ENCODE measurements around the gene CPEB1. TPM values are rescaled to one million over a fixed set of nuclear protein-coding genes. Genes with fewer than 3 reads are reported as not detected.
A peak's percentile ranks its signal among the peaks of the same experiment; 100 is the strongest.

CPEB1 gene
- total RNA-seq, 1 experiment from 2014 or later = 16.7 TPM

DNA sequence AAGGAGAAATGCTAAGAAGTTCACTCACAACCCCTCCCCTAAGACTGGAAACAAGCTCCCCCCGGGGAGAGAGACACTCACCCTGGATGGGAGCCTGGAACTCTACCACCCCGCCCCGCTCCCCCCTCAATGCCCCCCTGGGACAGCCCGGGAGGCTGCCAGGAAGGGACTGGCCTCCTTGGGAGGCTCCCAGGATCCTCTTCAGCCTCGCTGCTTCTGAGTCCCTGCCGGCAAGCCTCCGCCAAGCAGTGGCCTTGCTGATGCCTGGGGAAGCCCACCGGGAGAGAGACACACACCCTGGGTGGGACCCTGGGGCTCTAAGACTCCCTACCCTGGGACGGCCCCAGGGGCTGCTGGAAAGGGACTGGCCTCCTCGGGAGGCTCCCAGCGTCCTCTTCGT is 33.4 kb downstream of the CPEB1 start:
- in situ Hi-C loops (cut with HindIII; ENCODE audit: low pct_unique_long_range_greater_than_20kb, low sequenced_read_pairs) = no loop called here

DNA sequence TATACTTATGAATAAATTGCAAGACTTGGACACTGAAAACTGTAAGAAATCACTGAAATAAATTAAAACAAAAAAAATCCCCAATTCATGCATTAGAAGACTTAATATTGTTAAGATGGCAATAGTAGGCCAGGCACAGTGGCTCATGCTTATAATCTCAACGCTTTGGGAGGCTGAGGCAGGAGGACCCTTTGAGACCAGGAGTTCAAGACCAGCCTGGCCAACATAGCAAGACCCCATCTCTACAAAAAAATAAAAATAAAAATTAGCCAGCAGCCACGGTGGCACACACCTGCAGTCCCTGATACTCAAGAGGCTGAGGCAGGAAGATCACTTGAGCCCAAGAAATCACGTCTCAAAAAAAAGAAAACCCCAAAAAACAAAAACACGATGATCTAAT is 35.8 kb downstream of the CPEB1 start:
- in situ Hi-C loops (cut with HindIII; ENCODE audit: low pct_unique_long_range_greater_than_20kb, low sequenced_read_pairs) = no loop called here
- DNase-seq (ENCODE audit: low read depth) = no peak

More for the DNA sequence above, 33.4 kb downstream of the CPEB1 start:
- no peak for DNase-seq (ENCODE audit: low read depth)

- in situ Hi-C loops (cut with HindIII; ENCODE audit: low pct_unique_long_range_greater_than_20kb, low sequenced_read_pairs) = no loop called here
- DNase-seq (ENCODE audit: low read depth) = no peak
Observed at GRCh38 chr15:82602195-82602594, 45.0 kb downstream of the CPEB1 start.

GRCh38 chr15:82599862-82600261 is 47.3 kb downstream of the CPEB1 start:
- in situ Hi-C loops (cut with HindIII; ENCODE audit: low pct_unique_long_range_greater_than_20kb, low sequenced_read_pairs) = no loop called here
- DNase-seq (ENCODE audit: low read depth) = no peak

- in situ Hi-C loops (cut with HindIII; ENCODE audit: low pct_unique_long_range_greater_than_20kb, low sequenced_read_pairs) = no loop called here
- DNase-seq (ENCODE audit: low read depth) = no peak
Observed at GRCh38 chr15:82597815-82598214, 49.3 kb downstream of the CPEB1 start.

GRCh38 chr15:82595766-82596165 is 51.4 kb downstream of the CPEB1 start:
- in situ Hi-C loops (cut with HindIII; ENCODE audit: low pct_unique_long_range_greater_than_20kb, low sequenced_read_pairs) = no loop called here
- no peak for DNase-seq (ENCODE audit: low read depth)

DNA sequence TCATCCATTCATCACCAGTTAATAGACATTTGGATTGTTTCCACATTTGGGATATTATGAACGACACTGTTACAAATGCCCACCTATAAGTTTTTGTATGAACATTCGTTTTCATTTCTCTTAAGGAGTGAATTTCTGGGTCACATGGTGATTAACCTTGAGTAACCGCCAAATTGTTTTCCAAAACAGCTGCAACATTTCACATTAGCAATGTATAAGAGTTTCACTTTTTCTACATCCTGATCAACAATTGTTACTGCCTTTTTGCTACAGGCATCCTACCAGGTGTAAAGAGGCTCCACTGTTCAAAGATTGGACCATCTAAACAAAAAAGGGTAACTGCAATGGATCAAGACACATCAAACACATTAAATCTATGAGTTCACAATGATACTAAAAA is 52.0 kb downstream of the CPEB1 start:
- in situ Hi-C loops (cut with HindIII; ENCODE audit: low pct_unique_long_range_greater_than_20kb, low sequenced_read_pairs) = no loop called here
- no peak for DNase-seq (ENCODE audit: low read depth)

DNA sequence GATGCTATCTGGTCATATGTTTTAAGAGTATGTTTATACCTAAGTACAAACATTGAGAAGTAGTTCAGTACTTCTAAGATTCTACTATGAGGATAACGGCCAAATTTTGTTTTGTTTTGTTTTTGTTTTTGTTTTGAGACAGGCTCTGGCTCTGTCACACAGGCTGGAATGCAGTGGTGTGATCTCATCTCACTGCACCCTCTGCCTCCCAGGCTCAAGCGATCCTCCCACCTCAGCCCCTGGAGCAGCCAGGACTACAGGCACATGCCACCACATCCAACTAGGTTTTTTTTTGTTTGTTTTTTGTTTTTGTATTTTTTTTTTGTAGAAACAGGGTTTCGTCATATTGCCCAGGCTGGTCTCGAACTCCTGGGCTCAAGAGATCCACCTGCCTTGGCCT is 59.4 kb downstream of the CPEB1 start:
- in situ Hi-C loops (cut with HindIII; ENCODE audit: low pct_unique_long_range_greater_than_20kb, low sequenced_read_pairs) = no loop called here
- no peak for DNase-seq (ENCODE audit: low read depth)

DNA sequence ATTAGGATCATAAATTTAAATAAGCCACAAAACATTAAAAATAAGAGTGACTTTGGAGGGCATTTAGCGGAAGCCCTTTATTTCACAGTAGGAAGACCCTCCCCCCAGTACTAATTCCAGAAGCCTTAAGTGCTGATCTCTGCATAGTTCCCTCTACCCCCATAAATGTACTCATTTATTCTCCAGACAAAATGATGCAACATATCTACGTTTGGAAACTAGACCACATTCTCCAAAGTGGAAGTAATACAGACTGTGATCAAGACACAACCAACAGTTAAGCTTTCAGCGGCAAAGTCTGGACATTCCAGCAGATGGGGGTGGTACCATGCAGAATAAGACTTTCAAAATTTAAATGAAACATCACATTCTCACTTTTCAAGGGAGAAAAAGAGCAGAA is 62.1 kb downstream of the CPEB1 start:
- in situ Hi-C loops (cut with HindIII; ENCODE audit: low pct_unique_long_range_greater_than_20kb, low sequenced_read_pairs) = no loop called here
- DNase-seq (ENCODE audit: low read depth) = no peak

- in situ Hi-C loops (cut with HindIII; ENCODE audit: low pct_unique_long_range_greater_than_20kb, low sequenced_read_pairs) = no loop called here
- no peak for DNase-seq (ENCODE audit: low read depth)
Observed at GRCh38 chr15:82580713-82581112, 66.5 kb downstream of the CPEB1 start.

DNA sequence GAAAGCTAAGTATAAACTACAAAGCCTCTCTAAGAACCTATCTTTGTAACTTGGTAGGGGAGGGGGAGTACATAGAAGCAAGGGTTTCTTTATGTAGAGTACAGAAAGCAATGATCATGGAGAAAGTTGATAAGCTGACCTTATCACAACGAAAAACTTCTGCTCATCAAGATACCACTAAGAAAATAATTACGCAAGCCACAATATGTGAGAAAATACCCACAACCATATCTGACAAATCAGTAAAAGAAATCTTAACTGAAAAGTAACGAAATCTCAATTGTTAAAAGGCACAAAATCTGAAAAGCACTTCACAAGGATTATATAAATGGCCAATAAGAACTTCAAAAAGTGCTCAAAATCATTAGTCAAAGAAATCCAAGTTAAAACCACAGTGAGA is 71.8 kb downstream of the CPEB1 start:
- in situ Hi-C loops (cut with HindIII; ENCODE audit: low pct_unique_long_range_greater_than_20kb, low sequenced_read_pairs) = no loop called here
- DNase-seq (ENCODE audit: low read depth) = no peak

GRCh38 chr15:82572986-82573385 is 74.2 kb downstream of the CPEB1 start:
- in situ Hi-C loops (cut with HindIII; ENCODE audit: low pct_unique_long_range_greater_than_20kb, low sequenced_read_pairs) = no loop called here
- peak; percentile 62 for DNase-seq (ENCODE audit: low read depth)

- peak; percentile 55 for DNase-seq (ENCODE audit: low read depth)
- in situ Hi-C loops (cut with HindIII; ENCODE audit: low pct_unique_long_range_greater_than_20kb, low sequenced_read_pairs) = no loop called here
Observed at GRCh38 chr15:82572311-82572710, 74.9 kb downstream of the CPEB1 start.

DNA sequence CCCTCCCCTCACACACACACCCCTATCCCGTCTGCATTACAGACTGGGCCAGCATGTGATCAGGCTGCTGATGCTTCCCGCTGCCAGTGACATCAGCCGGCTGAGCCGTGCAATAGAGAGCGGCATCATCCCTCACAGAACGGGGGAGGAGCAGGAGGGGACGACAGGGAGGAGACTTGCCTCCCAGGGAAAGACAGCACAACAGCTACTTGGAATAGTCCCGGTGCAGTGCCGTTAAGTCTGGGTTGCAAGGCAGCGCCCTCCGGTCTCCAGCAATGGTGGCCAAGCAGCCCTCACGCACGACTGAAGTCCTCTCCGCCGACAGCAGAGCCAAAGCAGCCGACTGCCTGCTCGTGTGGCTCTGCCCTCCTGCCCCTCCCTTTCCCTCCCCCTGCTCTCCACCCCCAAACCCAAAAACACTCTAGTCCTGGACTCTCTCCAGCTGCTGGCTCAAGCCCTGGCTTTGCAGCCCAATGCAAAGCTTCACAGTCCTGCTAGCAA is 75.4 kb downstream of the CPEB1 start:
- DNase-seq (ENCODE audit: low read depth) = peak; percentile 65

GRCh38 chr15:82570721-82571508 is 76.2 kb downstream of the CPEB1 start:
- no peak for DNase-seq (ENCODE audit: low read depth)
- in situ Hi-C loops (cut with HindIII; ENCODE audit: low pct_unique_long_range_greater_than_20kb, low sequenced_read_pairs) = no loop called here

More for the DNA sequence above, 75.4 kb downstream of the CPEB1 start:
- in situ Hi-C loops (cut with HindIII; ENCODE audit: low pct_unique_long_range_greater_than_20kb, low sequenced_read_pairs) = no loop called here

GRCh38 chr15:82569834-82570233 is 77.3 kb downstream of the CPEB1 start:
- no peak for DNase-seq (ENCODE audit: low read depth)

GRCh38 chr15:82568986-82569385 is 78.2 kb downstream of the CPEB1 start:
- no peak for DNase-seq (ENCODE audit: low read depth)
- in situ Hi-C loops (cut with HindIII; ENCODE audit: low pct_unique_long_range_greater_than_20kb, low sequenced_read_pairs) = no loop called here

More at GRCh38 chr15:82569834-82570233, 77.3 kb downstream of the CPEB1 start:
- in situ Hi-C loops (cut with HindIII; ENCODE audit: low pct_unique_long_range_greater_than_20kb, low sequenced_read_pairs) = no loop called here

DNA sequence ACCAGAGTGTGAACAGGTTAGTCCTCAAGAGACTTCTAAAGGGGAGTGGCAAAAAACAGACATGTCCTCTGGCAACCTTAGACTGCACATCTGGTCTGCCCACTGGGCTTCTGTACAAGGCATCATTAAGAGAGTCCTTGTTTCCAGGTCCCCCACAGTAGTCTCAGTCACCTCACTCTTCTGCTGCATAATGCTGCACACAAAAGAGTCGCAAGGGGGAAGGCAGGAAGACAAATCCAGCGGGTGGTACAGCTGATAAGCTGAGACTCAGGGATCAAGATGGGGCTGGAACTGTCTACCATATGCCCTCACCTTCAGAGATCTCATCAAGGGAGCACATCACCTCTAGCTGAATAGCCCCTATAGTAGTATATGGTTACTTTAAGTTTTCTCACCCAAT is 79.5 kb downstream of the CPEB1 start:
- no peak for DNase-seq (ENCODE audit: low read depth)
- in situ Hi-C loops (cut with HindIII; ENCODE audit: low pct_unique_long_range_greater_than_20kb, low sequenced_read_pairs) = no loop called here

- DNase-seq (ENCODE audit: low read depth) = no peak
- in situ Hi-C loops (cut with HindIII; ENCODE audit: low pct_unique_long_range_greater_than_20kb, low sequenced_read_pairs) = no loop called here
Observed at GRCh38 chr15:82566690-82567089, 80.5 kb downstream of the CPEB1 start.

GRCh38 chr15:82558502-82558901 is 88.7 kb downstream of the CPEB1 start:
- in situ Hi-C loops (cut with HindIII; ENCODE audit: low pct_unique_long_range_greater_than_20kb, low sequenced_read_pairs) = no loop called here
- no peak for DNase-seq (ENCODE audit: low read depth)
